Raji (cell line): ENCODE data around the gene USP49.

ENCODE experiments used
- POLR2A ChIP-seq: IDR thresholded peaks from 2 replicates; pipeline ENCODE4 v1.6.1; 2011; ENCODE audit warnings: low read depth, low read length, control low read depth; ENCODE audit not compliant: insufficient read depth

The USP49 gene

DNA sequence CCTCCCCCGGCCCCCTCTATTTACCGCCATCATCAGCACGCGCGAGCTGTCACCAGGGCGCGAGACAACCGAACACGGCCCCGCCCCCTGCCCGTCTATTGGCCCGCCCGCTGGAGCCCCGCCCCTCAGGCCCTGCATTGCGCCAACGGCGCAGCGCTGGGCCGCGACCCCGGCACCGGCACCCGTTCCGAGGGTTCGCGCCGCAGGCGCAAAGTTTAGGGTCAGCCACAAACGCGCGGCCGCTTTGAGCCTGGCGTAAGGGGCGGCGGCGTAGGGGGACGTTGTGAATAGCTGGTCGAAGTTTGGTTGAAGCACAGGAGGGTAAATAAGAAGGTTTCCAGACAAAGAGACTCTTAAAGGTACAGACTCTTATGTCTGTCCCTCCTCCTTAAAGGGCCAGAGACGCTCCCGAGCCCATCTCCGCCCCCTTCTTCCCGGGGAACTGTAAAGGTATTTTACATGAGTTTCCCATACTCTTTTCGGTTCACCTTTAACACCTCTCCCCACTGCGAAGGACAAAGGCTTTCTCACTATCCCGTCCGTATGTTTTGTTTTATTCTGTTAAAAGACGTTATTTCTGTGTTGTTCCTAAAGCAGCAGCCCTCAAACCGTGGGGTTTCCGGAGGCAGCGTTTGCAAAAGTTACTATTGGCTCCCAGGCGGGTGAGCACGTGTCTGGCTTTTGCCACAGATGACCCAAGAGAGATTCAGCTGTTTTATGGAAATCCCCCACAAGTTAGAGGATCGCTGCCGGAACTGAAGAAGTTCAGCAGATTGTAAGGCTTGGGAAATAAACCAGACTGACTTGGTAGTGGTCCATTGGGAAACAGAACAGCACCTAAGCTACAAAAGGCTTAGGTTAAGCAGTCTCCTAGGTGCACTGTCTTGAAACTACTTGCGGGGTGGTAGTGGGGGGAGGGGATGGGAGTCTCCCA is at the start of gene USP49:
Gene USP49 (minus strand): TSS at position 76 of the 934 bp plus-strand sequence. CDS start 88,392 bp downstream, outside the sequence.
- TF ChIP-seq POLR2A: peak; percentile 43

DNA sequence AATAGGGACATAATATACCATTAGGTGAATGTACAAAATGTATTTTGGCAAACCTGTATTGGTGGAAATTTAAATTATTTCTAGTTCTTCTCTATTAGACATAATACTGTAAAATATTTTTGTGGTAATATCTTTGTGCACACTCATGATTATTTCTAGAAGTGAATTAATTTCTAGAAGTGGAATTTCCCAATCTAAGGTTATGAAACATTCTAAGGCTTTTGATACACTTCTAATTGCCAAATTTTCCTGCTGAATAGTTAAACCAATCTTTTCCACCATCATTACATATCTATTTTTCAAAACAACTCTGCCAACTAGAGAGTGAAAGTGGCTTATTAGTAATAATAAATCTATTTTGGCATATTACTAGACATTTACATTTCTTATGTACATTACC is 48.3 kb upstream of the USP49 start:
- no peak for TF ChIP-seq POLR2A

- TF ChIP-seq POLR2A: no peak
These were observed 47.1 kb upstream of the USP49 start for GRCh38 chr6:41942067-41942851.

GRCh38 chr6:41941280-41942066 is 46.3 kb upstream of the USP49 start, which contains the start of gene CCND3:
TSS of gene CCND3 (minus strand) at chr6:41941808. CDS start at chr6:41941649, 159 bp downstream.
- peak; percentile 66 for TF ChIP-seq POLR2A

DNA sequence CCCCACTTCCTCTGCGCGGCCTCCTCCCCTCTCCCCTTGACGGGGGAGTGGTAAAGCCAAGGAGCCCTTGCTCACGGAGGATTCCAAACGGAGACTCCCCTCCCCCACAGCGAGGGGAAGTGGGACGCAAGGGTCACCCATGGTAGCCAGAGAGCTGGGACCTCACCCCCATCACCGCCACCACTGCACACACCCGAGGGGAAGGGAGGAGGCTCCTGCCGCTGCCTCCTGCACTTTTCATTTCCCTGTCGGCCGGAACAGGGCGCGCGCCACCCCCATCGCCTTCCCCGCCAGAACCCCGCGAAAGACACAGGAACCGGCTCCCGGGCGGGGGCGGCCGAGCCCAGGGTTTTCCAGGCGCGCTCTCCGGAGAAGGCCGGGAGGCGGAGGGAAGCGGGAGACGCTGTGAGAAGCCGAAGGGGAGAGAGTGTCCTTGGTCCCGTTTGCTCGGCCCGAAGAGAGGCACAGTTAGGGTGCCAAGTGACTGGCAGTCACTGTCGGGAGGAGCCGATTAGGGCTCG is 45.6 kb upstream of the USP49 start:
- peak; percentile 52; the same call in 1 of the 2 replicates for TF ChIP-seq POLR2A

DNA sequence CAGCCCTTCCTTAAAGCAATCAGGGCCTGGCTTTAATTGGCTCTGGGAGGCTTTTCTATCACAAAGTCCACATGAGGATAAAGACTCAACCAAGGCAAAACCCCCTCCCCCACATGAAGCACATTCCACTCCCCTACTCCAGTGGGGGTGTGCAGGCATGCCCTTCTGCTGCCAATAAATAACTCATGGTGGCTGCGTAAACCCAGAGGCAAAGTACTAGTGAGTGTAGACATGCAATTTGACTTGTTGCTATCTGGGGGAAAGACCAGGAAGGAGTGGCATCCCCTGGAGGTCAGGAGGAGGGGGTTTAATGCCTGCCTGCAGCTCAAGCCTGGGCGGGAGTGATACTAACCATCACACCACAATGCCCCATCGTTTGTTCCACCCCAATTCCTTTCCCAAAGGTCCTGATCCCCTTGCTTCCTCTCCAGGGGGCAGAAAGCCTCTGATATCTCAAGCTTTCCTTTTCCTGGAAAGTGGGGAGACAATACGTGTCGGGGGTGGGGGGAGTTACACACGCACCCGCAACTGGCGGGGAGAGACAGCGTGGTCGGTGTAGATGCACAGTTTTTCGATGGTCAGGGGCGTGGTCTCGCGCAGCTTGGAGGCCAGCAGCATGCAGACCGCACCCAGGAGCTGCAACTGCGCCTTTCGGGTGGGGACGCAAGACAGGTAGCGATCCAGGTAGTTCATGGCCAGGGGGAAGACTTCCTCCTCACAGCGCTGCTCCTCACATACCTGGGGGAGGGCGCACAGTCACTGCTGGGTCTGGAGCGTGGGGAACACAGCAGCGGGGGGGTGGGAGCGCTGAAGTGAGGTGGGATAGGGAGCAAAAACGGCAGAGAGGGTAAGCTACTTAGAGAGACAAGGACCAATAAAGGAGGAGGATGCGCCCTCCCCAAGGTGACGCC is 44.9 kb upstream of the USP49 start:
- peak; percentile 38; the same call in 1 of the 2 replicates for TF ChIP-seq POLR2A

- no peak for TF ChIP-seq POLR2A
These were observed 44.1 kb upstream of the USP49 start for GRCh38 chr6:41939176-41939847.

DNA sequence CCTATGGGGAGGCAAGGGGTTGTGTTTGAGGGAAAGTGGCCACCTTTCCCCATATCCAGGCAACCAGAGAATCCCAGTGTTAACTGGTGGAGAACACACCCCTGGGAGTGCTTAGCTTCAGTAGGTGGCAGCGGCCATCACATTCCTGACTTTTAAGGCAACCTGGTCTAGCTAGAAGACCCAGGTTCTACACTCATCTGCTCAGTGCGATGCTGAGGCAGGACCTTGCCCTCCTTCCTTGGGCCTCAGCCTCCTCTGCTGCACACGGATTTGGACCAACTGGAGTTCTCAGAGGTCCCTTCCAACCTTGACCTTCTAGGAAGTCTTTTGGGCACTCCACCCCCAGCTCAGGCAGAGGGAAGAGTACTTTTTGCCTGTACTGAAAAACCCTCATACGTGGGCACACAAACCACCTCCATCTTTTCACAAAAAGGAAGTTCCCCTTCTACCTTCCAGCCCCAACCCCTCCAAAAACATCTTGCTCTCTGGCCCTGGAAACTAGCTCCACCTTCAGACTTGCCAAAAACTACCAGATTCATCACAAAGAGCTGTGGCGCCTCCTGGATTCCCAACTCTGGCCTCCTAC is 43.5 kb upstream of the USP49 start:
- no peak for TF ChIP-seq POLR2A

GRCh38 chr6:41937861-41938574 is 42.8 kb upstream of the USP49 start:
- TF ChIP-seq POLR2A: no peak

DNA sequence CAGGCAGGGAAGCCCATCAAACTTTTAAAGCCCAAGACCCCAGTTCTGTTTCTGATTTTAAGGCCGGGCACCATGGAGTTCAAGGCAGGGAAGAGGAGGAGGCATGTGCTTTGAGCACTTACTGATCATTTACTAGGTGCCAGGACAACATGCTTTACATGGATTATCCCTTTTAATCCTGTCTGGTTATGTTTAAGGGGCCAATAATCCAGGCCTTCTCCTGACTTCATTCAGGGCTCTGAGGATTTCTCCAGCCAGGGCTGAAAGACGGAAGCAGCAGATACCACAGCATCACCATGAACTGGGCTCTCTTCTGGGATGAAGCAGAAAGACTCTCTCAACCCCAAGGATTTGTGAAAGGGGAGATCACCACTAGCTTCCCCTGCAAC is 42.3 kb upstream of the USP49 start:
- TF ChIP-seq POLR2A: no peak

DNA sequence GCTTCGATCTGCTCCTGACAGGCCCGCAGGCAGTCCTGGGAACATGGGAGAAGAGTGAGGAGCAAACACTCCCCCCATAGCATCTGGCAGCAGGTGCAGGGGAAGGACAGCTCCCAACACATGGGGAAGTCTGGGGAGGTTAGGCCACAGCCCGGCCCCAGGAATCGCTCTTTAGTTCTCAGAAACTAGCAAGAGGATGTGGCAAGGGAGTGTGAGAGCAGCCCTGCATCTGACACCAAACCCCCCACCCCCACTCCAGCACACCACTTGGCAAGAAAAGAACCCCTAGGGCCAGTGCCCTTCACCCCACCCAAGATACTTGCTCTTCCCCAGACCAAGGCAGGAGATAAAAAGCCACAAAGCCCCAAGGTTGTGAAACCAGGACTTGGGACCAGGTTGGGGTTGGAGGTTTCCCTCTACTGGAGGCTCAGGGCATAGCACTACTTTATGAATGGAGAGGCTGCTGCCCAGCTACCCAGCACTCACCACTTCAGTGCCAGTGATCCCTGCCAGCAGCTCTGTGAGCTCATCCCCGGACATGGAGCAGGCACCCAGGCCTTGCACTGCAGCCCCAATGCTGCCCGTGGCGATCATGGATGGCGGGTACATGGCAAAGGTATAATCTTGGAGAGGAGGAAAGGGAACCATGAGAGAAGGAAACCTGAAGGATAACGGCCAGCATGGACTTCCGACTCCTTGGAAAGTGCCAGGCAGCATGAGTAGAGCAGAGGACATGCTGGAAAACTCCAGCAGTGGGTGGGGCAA is 41.1 kb upstream of the USP49 start:
- TF ChIP-seq POLR2A: no peak
